ENCODE measurements around the gene OR2T1. TPM values are rescaled to one million over a fixed set of nuclear protein-coding genes. Genes with fewer than 3 reads are reported as not detected.

The OR2T1 gene, protein sequence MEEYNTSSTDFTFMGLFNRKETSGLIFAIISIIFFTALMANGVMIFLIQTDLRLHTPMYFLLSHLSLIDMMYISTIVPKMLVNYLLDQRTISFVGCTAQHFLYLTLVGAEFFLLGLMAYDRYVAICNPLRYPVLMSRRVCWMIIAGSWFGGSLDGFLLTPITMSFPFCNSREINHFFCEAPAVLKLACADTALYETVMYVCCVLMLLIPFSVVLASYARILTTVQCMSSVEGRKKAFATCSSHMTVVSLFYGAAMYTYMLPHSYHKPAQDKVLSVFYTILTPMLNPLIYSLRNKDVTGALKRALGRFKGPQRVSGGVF
- total RNA-seq = not detected in 2 replicates

GRCh38 chr1:248402748-248403147, at the start of gene OR2T1:
OR2T1 (plus strand) TSS chr1:248403048; CDS start chr1:248406148, 3,100 bp downstream.

GRCh38 chr1:248361121-248361715, 41.6 kb upstream of the OR2T1 start, which contains the start of gene OR2T4:
OR2T4 (plus strand) TSS chr1:248361665; CDS start chr1:248361665, 0 bp downstream.

DNA sequence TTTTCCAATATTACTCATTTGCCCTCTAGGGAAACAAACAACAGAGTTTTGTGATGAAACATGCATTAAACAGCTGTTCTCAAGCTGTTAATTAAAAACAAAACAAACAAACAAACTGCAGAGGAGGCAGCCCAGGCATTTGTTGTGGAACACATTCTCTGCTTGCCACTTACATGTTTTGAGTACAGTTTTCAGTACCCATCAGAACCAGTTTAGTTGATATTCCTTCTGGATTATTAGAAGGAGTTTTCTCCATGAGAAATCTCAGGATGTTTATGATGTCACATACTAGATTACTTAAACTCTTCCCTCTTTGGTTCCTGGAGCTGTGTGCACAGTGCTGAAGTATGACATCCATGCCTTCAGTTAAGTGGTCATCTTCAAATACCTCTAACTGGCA, 27.4 kb upstream of the OR2T1 start, which contains the start of gene OR2T6:
Gene OR2T6 (plus strand): TSS at position 301 of the 400 bp plus-strand sequence. CDS start 11,863 bp downstream, outside the sequence.

DNA sequence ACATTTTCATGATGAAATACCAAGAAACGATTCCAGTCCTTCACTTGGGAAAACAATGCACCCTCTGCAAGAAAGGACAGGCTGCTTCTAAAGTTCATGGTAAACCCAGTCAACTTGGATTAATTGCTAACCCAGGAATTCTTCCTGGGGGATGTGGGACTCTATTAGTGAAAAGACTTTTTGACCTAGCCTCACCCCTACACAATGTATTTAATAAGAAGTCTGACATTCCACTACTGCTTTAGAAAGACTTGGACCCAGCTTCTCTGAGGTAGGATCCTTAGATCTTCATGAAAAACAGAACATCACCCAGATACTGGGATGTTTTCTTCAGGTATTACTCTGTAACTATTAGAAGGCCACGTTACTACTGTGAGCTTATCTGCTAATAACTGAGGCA, 42.6 kb downstream of the OR2T1 start, which contains the start of gene OR2T2:
Gene OR2T2 (plus strand): TSS at position 239 of the 400 bp plus-strand sequence. CDS start 7,161 bp downstream, outside the sequence.

Other genes with a start within 250 kb of the OR2T1 start
- not detected in 2 replicates for gene OR2M2, start 228.2 kb upstream of the OR2T1 start, total RNA-seq
- not detected in 2 replicates for gene OR2M3, start 205.8 kb upstream of the OR2T1 start, total RNA-seq
- not detected in 2 replicates for gene OR2M4, start 171.6 kb upstream of the OR2T1 start, total RNA-seq
- gene OR2T33, start 125.1 kb upstream of the OR2T1 start, total RNA-seq = not detected in 2 replicates
- not detected in 2 replicates for gene OR2T12, start 99.6 kb upstream of the OR2T1 start, total RNA-seq
- gene OR2M7, start 78.5 kb upstream of the OR2T1 start, total RNA-seq = not detected in 2 replicates
- not detected in 2 replicates for gene OR14C36, start 54.3 kb upstream of the OR2T1 start, total RNA-seq
- not detected in 2 replicates for gene OR2T4, start 41.4 kb upstream of the OR2T1 start, total RNA-seq
- not detected in 2 replicates for gene OR2T6, start 27.3 kb upstream of the OR2T1 start, total RNA-seq
- gene OR2T2, start 42.6 kb downstream of the OR2T1 start, total RNA-seq = not detected in 2 replicates
- not detected in 2 replicates for gene OR2T3, start 70.3 kb downstream of the OR2T1 start, total RNA-seq
- not detected in 2 replicates for gene OR2T5, start 85.5 kb downstream of the OR2T1 start, total RNA-seq
- not detected in 2 replicates for gene OR2G6, start 105.0 kb downstream of the OR2T1 start, total RNA-seq
- gene OR2T29, start 159.7 kb downstream of the OR2T1 start, total RNA-seq = not detected in 2 replicates
- gene OR2T34, start 171.7 kb downstream of the OR2T1 start, total RNA-seq = not detected in 2 replicates
- gene OR2T10, start 194.7 kb downstream of the OR2T1 start, total RNA-seq = not detected in 2 replicates
- gene OR2T11, start 232.0 kb downstream of the OR2T1 start, total RNA-seq = not detected in 2 replicates
- gene OR2T35, start 242.2 kb downstream of the OR2T1 start, total RNA-seq = not detected in 2 replicates